Measurements from ENCODE around the gene CASP14.

- TF ChIP-seq CTCF (conservative IDR thresholded peaks at IDR 0.05): no peak
- no peak for TF ChIP-seq ZFX (IDR thresholded peaks at IDR 0.05)
These were observed 41.0 kb upstream of the CASP14 start for GRCh38 chr19:15008308-15008707.

Measured in C4-2B (cell line).